ENCODE measurements around the gene SORCS1.

Gene SORCS1

GRCh38 chr10:106764360-106764759 is 400.1 kb downstream of the SORCS1 start:
- Histone ChIP-seq H3K36me3 (ENCODE audit: control insufficient read depth, insufficient read depth, low read length) (no peaks in the 10 kb centered on the region), H3K9ac (ENCODE audit: low read length) (no peak overlapping the region), H3K4me1 (ENCODE audit: control insufficient read depth, insufficient read depth, low read length) (no peaks in the 10 kb centered on the region), H3K9me3 (ENCODE audit: control insufficient read depth, low read length) (no peaks in the 10 kb centered on the region), H3K27me3 (ENCODE audit: control insufficient read depth, insufficient read depth, low read length) (no peaks in the 10 kb centered on the region), H3K4me3 (ENCODE audit: low read length) (no peak overlapping the region)

- Histone ChIP-seq H3K9ac (ENCODE audit: low read length) (no peak overlapping the region), H3K4me3 (ENCODE audit: low read length) (no peak overlapping the region), H3K36me3 (ENCODE audit: control insufficient read depth, insufficient read depth, low read length) (no peaks in the 10 kb centered on the region), H3K9me3 (ENCODE audit: control insufficient read depth, low read length) (no peaks in the 10 kb centered on the region), H3K4me1 (ENCODE audit: control insufficient read depth, insufficient read depth, low read length) (no peaks in the 10 kb centered on the region), H3K27me3 (ENCODE audit: control insufficient read depth, insufficient read depth, low read length) (no peaks in the 10 kb centered on the region)
These were observed 402.6 kb downstream of the SORCS1 start for GRCh38 chr10:106761906-106762305.

DNA sequence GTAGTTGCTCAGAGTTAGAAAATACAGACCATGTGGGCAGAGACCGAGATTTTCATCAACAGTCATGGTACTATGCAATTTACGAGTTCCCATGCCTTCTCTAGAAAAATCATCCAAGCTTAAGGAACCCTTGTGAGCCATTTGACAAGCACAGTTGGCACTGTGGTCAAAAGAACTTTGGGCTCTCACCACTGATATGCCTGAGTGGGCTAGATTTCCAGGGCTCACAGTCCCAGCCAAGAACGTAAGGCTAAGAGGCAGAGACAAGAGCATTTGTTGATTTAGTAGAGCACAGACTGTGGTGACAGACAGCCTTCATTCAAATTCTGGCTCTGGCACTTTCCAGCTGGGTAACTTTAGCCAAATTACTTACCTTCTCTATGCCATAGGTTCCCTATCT is 407.0 kb downstream of the SORCS1 start:
- no peaks in the 10 kb centered on the region for H3K27me3 ChIP-seq (ENCODE audit: control insufficient read depth, insufficient read depth, low read length)
- H3K4me1 ChIP-seq (ENCODE audit: control insufficient read depth, insufficient read depth, low read length) = no peaks in the 10 kb centered on the region
- H3K36me3 ChIP-seq (ENCODE audit: control insufficient read depth, insufficient read depth, low read length) = no peaks in the 10 kb centered on the region
- no peak overlapping the region for H3K9ac ChIP-seq (ENCODE audit: low read length)
- no peak overlapping the region for H3K4me3 ChIP-seq (ENCODE audit: low read length)
- H3K9me3 ChIP-seq (ENCODE audit: control insufficient read depth, low read length) = no peaks in the 10 kb centered on the region

DNA sequence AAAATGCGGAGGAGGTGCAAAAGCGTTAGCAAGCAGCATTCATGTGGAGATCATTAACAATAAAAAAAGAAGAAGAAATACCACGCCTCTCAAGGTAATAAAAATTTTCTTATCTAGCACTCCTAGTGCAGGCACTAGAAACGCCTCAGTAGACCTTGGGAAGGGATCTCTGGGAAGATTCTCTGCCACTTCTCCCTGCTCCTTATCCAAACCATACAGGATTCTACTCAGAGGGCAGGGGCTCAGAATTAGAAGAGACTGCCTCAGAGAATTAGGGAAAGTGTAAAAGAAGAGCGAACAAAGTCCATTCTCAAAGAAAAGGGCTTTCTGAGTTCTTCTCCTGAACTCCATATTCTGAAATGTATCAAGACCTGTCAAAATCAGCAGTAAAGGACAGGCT is 413.4 kb downstream of the SORCS1 start:
- Histone ChIP-seq H3K36me3 (ENCODE audit: control insufficient read depth, insufficient read depth, low read length) (no peaks in the 10 kb centered on the region), H3K4me1 (ENCODE audit: control insufficient read depth, insufficient read depth, low read length) (no peaks in the 10 kb centered on the region), H3K9ac (ENCODE audit: low read length) (no peak overlapping the region), H3K9me3 (ENCODE audit: control insufficient read depth, low read length) (no peaks in the 10 kb centered on the region), H3K4me3 (ENCODE audit: low read length) (no peak overlapping the region), H3K27me3 (ENCODE audit: control insufficient read depth, insufficient read depth, low read length) (no peaks in the 10 kb centered on the region)

DNA sequence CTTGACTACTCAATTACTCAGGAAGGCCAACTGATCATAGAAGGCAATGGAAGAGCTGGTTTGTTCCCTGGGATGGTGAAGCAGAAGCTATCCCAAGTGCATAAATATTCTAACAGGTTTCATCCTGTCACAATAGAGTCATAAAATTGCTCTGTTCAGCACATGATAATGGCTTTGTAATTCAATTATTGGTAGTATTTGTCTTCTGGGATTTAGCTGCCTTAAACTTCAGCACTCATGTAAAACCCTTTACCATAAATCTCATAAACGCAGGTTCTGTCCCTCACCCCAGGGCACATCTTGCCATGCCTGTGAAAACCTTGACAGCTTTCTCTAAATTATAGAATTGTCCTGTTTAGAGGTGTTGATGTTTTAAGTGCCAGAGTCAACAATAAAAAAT is 417.6 kb downstream of the SORCS1 start:
- Histone ChIP-seq H3K9ac (ENCODE audit: low read length) (no peak overlapping the region), H3K9me3 (ENCODE audit: control insufficient read depth, low read length) (no peaks in the 10 kb centered on the region), H3K4me1 (ENCODE audit: control insufficient read depth, insufficient read depth, low read length) (no peaks in the 10 kb centered on the region), H3K36me3 (ENCODE audit: control insufficient read depth, insufficient read depth, low read length) (no peaks in the 10 kb centered on the region), H3K27me3 (ENCODE audit: control insufficient read depth, insufficient read depth, low read length) (no peaks in the 10 kb centered on the region), H3K4me3 (ENCODE audit: low read length) (no peak overlapping the region)

- no peaks in the 10 kb centered on the region for H3K36me3 ChIP-seq (ENCODE audit: control insufficient read depth, insufficient read depth, low read length)
- no peaks in the 10 kb centered on the region for H3K4me1 ChIP-seq (ENCODE audit: control insufficient read depth, insufficient read depth, low read length)
- H3K9me3 ChIP-seq (ENCODE audit: control insufficient read depth, low read length) = no peaks in the 10 kb centered on the region
- H3K27me3 ChIP-seq (ENCODE audit: control insufficient read depth, insufficient read depth, low read length) = no peaks in the 10 kb centered on the region
- no peak overlapping the region for H3K9ac ChIP-seq (ENCODE audit: low read length)
- no peak overlapping the region for H3K4me3 ChIP-seq (ENCODE audit: low read length)
These were observed 423.4 kb downstream of the SORCS1 start for GRCh38 chr10:106741006-106741530.

GRCh38 chr10:106740071-106740470 is 424.4 kb downstream of the SORCS1 start:
- Histone ChIP-seq H3K27me3 (ENCODE audit: control insufficient read depth, insufficient read depth, low read length) (no peaks in the 10 kb centered on the region), H3K36me3 (ENCODE audit: control insufficient read depth, insufficient read depth, low read length) (no peaks in the 10 kb centered on the region), H3K9ac (ENCODE audit: low read length) (no peak overlapping the region), H3K4me1 (ENCODE audit: control insufficient read depth, insufficient read depth, low read length) (no peaks in the 10 kb centered on the region), H3K9me3 (ENCODE audit: control insufficient read depth, low read length) (no peaks in the 10 kb centered on the region), H3K4me3 (ENCODE audit: low read length) (no peak overlapping the region)

DNA sequence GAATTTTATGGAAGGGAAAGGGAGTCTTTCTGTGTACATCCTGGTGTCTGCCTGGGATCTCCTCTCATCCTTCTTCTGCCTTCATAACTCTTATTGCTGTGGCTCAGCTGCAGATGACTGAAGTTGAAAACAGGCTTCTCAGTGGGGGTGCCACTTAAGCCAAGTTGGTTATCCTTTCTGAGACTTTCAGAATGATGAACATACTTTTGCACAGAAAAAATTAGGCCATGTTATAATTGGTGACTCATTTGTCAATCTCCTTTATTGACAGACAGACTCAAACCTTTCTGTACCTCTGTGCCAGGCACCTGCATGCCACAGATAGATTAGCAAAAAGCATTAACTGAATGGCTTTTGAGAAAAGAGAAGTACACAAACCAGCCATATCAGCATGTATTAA is 430.3 kb downstream of the SORCS1 start:
- H3K9ac ChIP-seq (ENCODE audit: low read length) = no peak overlapping the region
- H3K36me3 ChIP-seq (ENCODE audit: control insufficient read depth, insufficient read depth, low read length) = no peaks in the 10 kb centered on the region
- no peaks in the 10 kb centered on the region for H3K27me3 ChIP-seq (ENCODE audit: control insufficient read depth, insufficient read depth, low read length)
- H3K4me1 ChIP-seq (ENCODE audit: control insufficient read depth, insufficient read depth, low read length) = no peaks in the 10 kb centered on the region
- H3K4me3 ChIP-seq (ENCODE audit: low read length) = no peak overlapping the region
- H3K9me3 ChIP-seq (ENCODE audit: control insufficient read depth, low read length) = no peaks in the 10 kb centered on the region

DNA sequence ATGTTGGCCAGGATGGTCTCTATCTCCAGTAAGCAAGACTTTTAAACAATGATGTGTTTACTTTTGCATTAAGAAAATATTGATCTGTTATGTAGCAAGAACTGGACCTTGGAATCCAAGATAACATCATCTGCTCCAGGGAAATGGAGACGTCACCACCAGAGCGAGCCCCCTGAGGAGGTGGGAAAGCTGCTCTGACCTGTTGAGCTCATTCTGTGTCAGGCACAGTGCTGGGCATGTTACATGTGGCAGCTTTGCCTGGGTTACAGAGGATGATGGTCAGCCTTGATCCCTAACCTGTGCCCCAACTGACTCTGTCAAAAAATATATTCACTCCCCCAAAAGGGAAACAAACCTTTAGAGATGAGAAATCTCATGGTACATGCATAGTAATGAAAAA is 436.3 kb downstream of the SORCS1 start:
- Histone ChIP-seq H3K36me3 (ENCODE audit: control insufficient read depth, insufficient read depth, low read length) (no peaks in the 10 kb centered on the region), H3K4me1 (ENCODE audit: control insufficient read depth, insufficient read depth, low read length) (no peaks in the 10 kb centered on the region), H3K27me3 (ENCODE audit: control insufficient read depth, insufficient read depth, low read length) (no peaks in the 10 kb centered on the region), H3K4me3 (ENCODE audit: low read length) (no peak overlapping the region), H3K9ac (ENCODE audit: low read length) (no peak overlapping the region), H3K9me3 (ENCODE audit: control insufficient read depth, low read length) (no peaks in the 10 kb centered on the region)

GRCh38 chr10:106727170-106727569 is 437.3 kb downstream of the SORCS1 start:
- no peaks in the 10 kb centered on the region for H3K9me3 ChIP-seq (ENCODE audit: control insufficient read depth, low read length)
- H3K4me3 ChIP-seq (ENCODE audit: low read length) = no peak overlapping the region
- H3K36me3 ChIP-seq (ENCODE audit: control insufficient read depth, insufficient read depth, low read length) = no peaks in the 10 kb centered on the region
- no peak overlapping the region for H3K9ac ChIP-seq (ENCODE audit: low read length)
- no peaks in the 10 kb centered on the region for H3K4me1 ChIP-seq (ENCODE audit: control insufficient read depth, insufficient read depth, low read length)
- H3K27me3 ChIP-seq (ENCODE audit: control insufficient read depth, insufficient read depth, low read length) = no peaks in the 10 kb centered on the region

GRCh38 chr10:106722524-106722923 is 442.0 kb downstream of the SORCS1 start:
- Histone ChIP-seq H3K4me1 (ENCODE audit: control insufficient read depth, insufficient read depth, low read length) (no peaks in the 10 kb centered on the region), H3K27me3 (ENCODE audit: control insufficient read depth, insufficient read depth, low read length) (no peaks in the 10 kb centered on the region), H3K36me3 (ENCODE audit: control insufficient read depth, insufficient read depth, low read length) (no peaks in the 10 kb centered on the region), H3K9ac (ENCODE audit: low read length) (no peak overlapping the region), H3K4me3 (ENCODE audit: low read length) (no peak overlapping the region), H3K9me3 (ENCODE audit: control insufficient read depth, low read length) (no peaks in the 10 kb centered on the region)

- H3K4me1 ChIP-seq (ENCODE audit: control insufficient read depth, insufficient read depth, low read length) = no peaks in the 10 kb centered on the region
- no peaks in the 10 kb centered on the region for H3K27me3 ChIP-seq (ENCODE audit: control insufficient read depth, insufficient read depth, low read length)
- no peak overlapping the region for H3K9ac ChIP-seq (ENCODE audit: low read length)
- no peak overlapping the region for H3K4me3 ChIP-seq (ENCODE audit: low read length)
- H3K9me3 ChIP-seq (ENCODE audit: control insufficient read depth, low read length) = no peaks in the 10 kb centered on the region
- no peaks in the 10 kb centered on the region for H3K36me3 ChIP-seq (ENCODE audit: control insufficient read depth, insufficient read depth, low read length)
These were observed 443.8 kb downstream of the SORCS1 start for GRCh38 chr10:106720683-106721082.

DNA sequence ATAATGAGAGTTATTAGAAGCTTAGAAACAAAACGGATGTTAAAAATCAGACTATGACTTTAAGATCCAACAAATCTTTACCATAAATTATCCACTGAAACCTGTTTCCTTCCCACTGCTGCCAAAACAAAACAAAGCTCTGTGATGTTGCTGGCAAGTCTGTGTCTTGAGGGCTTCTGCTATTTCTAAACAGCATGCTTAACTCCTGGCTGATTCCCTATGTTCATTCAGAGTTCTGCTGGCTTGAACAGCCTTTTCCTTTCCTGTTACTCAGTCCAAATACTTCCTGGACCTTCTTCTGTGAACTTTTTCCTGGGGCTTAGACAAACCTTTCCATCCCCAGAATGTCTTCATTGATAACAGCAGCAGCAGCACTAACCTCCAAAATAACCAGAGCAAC is 448.1 kb downstream of the SORCS1 start:
- no peaks in the 10 kb centered on the region for H3K9me3 ChIP-seq (ENCODE audit: control insufficient read depth, low read length)
- no peaks in the 10 kb centered on the region for H3K36me3 ChIP-seq (ENCODE audit: control insufficient read depth, insufficient read depth, low read length)
- H3K4me3 ChIP-seq (ENCODE audit: low read length) = no peak overlapping the region
- H3K27me3 ChIP-seq (ENCODE audit: control insufficient read depth, insufficient read depth, low read length) = no peaks in the 10 kb centered on the region
- no peak overlapping the region for H3K9ac ChIP-seq (ENCODE audit: low read length)
- no peaks in the 10 kb centered on the region for H3K4me1 ChIP-seq (ENCODE audit: control insufficient read depth, insufficient read depth, low read length)

Data from mucosa of stomach (tissue), 1 donor.